ENCODE data around the gene TOX3.

DNA sequence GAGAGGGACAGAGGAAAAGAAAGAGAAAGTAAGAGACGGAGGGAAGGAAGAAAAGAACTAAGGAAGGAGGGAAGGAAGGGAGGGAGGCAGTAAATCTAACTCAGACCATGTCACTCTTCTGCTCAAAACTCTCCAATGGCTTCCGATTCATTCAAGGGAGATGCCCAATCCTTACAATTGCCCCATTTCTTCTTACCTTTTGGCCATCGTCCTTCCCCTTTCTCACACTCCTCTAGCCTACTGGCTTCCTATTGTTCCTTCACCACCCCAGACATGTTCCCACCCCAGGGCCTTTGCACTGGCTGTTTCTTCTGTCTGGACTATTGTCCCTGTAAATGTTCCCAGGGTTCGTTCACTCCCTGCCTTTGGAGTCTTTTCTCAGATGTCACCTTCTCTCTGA lies 72.3 kb downstream of the TOX3 start:
- TF ChIP-seq CTCF (IDR thresholded peaks at IDR 0.05) (no peak), POLR2A (IDR thresholded peaks at IDR 0.05; ENCODE audit: low read depth) (no peak), POLR2AphosphoS5 (IDR thresholded peaks at IDR 0.05) (no peak)
